ENCODE data around the gene RALY.

The RALY gene

GRCh38 chr20:34047010-34047687 is 53.4 kb downstream of the RALY start:
- DNase-seq (ENCODE audit: low read depth in 4 of 4, low spot score in 1 of 4) = no peak

- DNase-seq (ENCODE audit: low read depth in 4 of 4, low spot score in 1 of 4) = no peak
Measured at GRCh38 chr20:34047917-34048316, 54.2 kb downstream of the RALY start.

- no peak for DNase-seq (ENCODE audit: low read depth in 4 of 4, low spot score in 1 of 4)
Measured at GRCh38 chr20:34049389-34049788, 55.7 kb downstream of the RALY start.

GRCh38 chr20:34049897-34050695 is 56.4 kb downstream of the RALY start:
- no peak for DNase-seq (ENCODE audit: low read depth in 4 of 4, low spot score in 1 of 4)

- no peak for DNase-seq (ENCODE audit: low read depth in 4 of 4, low spot score in 1 of 4)
Measured at GRCh38 chr20:34052414-34052813, 58.7 kb downstream of the RALY start.

DNA sequence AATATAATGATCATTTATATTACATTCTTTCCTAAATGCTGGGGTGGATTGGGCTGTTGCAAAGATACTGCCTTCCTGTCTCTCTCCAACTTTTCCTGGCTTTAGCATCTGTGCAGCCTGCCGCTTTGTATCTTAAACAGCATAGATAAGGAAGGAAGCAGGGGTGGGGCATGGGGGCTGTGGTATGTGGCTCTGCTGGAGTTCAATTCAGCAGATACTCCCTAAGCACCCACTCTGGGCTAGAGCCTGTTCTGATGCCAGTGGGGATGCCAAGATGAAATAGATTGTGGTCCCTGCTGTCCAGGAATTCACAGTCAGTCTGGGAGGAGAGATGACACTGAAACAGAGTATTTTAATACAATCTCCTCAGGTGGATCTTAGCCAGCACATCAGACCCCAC is 61.6 kb downstream of the RALY start:
- no peak for DNase-seq (ENCODE audit: low read depth in 4 of 4, low spot score in 1 of 4)

- no peak for DNase-seq (ENCODE audit: low read depth in 4 of 4, low spot score in 1 of 4)
Measured at GRCh38 chr20:34058831-34059230, 65.1 kb downstream of the RALY start.

- DNase-seq (ENCODE audit: low read depth in 4 of 4, low spot score in 1 of 4) = no peak
Measured at GRCh38 chr20:34060970-34061369, 67.3 kb downstream of the RALY start.

- no peak for DNase-seq (ENCODE audit: low read depth in 4 of 4, low spot score in 1 of 4)
Measured at GRCh38 chr20:34061695-34062094, 68.0 kb downstream of the RALY start.

- DNase-seq (ENCODE audit: low read depth in 4 of 4, low spot score in 1 of 4) = no peak
Measured at GRCh38 chr20:34062570-34063482, 69.1 kb downstream of the RALY start.

- no peak for DNase-seq (ENCODE audit: low read depth in 4 of 4, low spot score in 1 of 4)
Measured at GRCh38 chr20:34064286-34064685, 70.6 kb downstream of the RALY start.

DNA sequence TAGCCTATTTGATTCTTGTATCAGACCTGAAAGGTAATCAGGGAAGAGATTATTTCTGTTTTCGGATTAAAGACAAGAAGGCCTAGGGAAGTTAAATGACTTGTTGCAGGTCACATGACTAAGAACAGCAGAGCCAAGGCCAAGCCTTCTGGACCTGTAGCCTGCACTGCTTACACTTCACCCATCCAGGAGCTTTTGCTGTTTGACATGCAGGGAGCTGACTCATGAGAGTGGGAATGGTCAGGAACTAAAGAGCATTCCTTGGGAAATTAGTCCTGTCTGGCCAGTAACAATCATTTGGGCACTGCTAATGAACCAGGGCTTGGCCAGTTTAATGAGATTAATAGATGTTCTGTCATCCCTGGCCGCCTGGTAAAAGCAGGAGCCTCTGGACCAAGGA is 71.5 kb downstream of the RALY start:
- no peak for DNase-seq (ENCODE audit: low read depth in 4 of 4, low spot score in 1 of 4)

DNA sequence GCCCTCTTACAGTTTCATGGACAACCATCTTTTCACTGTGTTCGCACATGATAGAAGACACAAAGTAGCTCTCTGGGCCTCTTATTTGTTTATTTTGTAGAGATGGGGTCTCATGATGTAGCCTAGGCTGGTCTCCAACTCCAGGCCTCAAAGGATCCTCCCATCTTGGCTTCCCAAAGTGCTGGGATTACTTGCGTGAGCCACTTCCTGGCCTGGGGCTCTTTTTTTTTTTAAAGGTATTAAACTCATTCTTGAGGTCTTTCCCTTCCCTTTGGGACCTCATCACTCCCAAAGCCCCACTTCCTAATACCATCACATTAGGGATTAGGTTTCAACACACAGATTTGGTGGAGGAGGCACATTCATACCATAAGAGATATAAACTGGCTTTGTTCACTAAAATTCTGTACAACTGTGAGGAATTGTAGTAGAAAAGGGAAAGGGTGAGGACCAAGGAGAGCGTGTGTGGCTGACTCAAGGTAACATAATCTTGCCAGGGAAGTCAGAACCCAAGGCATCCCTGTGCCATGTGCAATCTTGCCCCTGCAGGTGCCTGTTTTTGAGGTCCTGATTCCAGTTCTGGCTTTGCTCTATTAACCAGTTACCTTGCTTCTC is 72.9 kb downstream of the RALY start:
- DNase-seq (ENCODE audit: low read depth in 4 of 4, low spot score in 1 of 4) = no peak

GRCh38 chr20:34068001-34068400 is 74.3 kb downstream of the RALY start:
- DNase-seq (ENCODE audit: low read depth in 4 of 4, low spot score in 1 of 4) = no peak

GRCh38 chr20:34069341-34070078 is 75.8 kb downstream of the RALY start:
- peak in 3 of 4 experiments; percentile 12 to 31 (median 15) for DNase-seq (ENCODE audit: low read depth in 4 of 4, low spot score in 1 of 4)

- no peak for DNase-seq (ENCODE audit: low read depth in 4 of 4, low spot score in 1 of 4)
Measured at GRCh38 chr20:34070079-34070439, 76.3 kb downstream of the RALY start.

DNA sequence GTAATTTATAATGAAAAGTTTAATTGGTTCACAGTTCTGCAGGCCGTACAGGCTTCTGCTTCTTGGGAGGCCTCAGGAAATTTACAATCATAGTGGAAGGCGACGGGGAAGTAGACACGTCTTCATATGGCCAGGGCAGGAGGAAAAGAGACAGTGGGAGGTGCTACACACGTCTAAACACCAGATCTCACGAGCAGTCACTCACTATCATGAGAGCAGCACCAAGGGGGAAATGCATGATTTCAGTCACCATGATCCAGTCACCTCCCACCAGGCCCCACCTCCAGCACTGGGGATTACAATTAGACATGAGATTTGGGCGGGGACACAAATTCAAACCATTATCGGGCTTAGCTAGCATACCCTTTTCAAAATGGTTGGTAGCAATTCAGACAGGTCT is 77.1 kb downstream of the RALY start:
- DNase-seq (ENCODE audit: low read depth in 4 of 4, low spot score in 1 of 4) = no peak

- DNase-seq (ENCODE audit: low read depth in 4 of 4, low spot score in 1 of 4) = no peak
Measured at GRCh38 chr20:34072076-34072475, 78.4 kb downstream of the RALY start.

DNA sequence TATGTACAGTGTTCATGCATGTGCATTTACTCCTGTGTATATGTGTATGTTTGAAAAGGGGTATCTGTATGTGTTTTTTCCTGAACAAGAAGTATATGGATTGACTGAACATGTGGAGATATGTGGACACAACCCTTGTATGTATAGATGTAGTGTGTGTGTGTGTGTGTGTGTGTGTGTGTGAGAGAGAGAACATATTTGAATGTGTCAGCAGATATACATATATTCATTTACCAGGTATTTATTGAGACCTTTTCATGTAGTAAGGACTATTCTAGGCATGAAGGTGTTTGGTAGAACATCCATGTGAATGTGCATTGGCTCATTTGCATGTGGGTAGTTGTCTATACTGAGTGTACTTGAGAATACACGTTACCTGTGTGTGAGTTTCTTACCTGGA is 79.1 kb downstream of the RALY start:
- DNase-seq (ENCODE audit: low read depth in 4 of 4, low spot score in 1 of 4) = no peak

- no peak for DNase-seq (ENCODE audit: low read depth in 4 of 4, low spot score in 1 of 4)
Measured at GRCh38 chr20:34074101-34074760, 80.5 kb downstream of the RALY start.
